Kidney (tissue), 14 donors: ENCODE measurements around the gene AFF4. TPM values are rescaled to one million over a fixed set of nuclear protein-coding genes. Genes with fewer than 3 reads are reported as not detected.

Source experiments
- DNase-seq, 5 donors: peaks; one replicate each; pipeline ENCODE4 v3.0.0-alpha.2; 2013 to 2020
- FAIRE-seq: peaks from 2 replicates; lab custom pipeline; 2012; peaks lifted over from hg19 to GRCh38; lab: Jason Lieb, UNC
- H3K27ac ChIP-seq, 2 donors: one replicate each; pipeline ENCODE4 v1.7.0; 2013; ENCODE audit warnings: low read depth in 2 of 2, low read length in 2 of 2, inconsistent platforms in 1 of 2
- H3K27me3 ChIP-seq: one replicate; pipeline ENCODE4 v1.7.1; 2013; ENCODE audit warnings: low read length, inconsistent platforms; ENCODE audit not compliant: control insufficient read depth, insufficient read depth
- H3K36me3 ChIP-seq, 3 donors: one replicate each; pipeline versions ENCODE4 v1.7.0 to v1.7.1; 2013; ENCODE audit warnings: low read length in 3 of 3, control low read depth in 1 of 3, inconsistent platforms in 1 of 3; ENCODE audit not compliant: insufficient read depth in 3 of 3, control insufficient read depth in 2 of 3
- H3K4me1 ChIP-seq, 3 donors: one replicate each; pipeline versions ENCODE4 v1.7.0 to v1.7.1; 2013; ENCODE audit warnings: low read length in 3 of 3, inconsistent platforms in 1 of 3, low read depth in 1 of 3; ENCODE audit not compliant: control insufficient read depth in 2 of 3, insufficient read depth in 2 of 3
- H3K4me3 ChIP-seq, 3 donors: one replicate each; pipeline versions ENCODE4 v1.7.0 to v1.8.1; 2013; ENCODE audit warnings: low read length in 3 of 3, control low read depth in 1 of 3, inconsistent platforms in 1 of 3
- H3K9ac ChIP-seq, 3 donors: one replicate each; pipeline versions ENCODE4 v1.7.0 to v1.7.1; 2013; ENCODE audit warnings: low read length in 3 of 3, control low read depth in 1 of 3, inconsistent platforms in 1 of 3
- H3K9me3 ChIP-seq, 3 donors: one replicate each; pipeline versions ENCODE4 v1.7.0 to v1.7.1; 2013; ENCODE audit warnings: low read length in 3 of 3, control low read depth in 1 of 3, inconsistent platforms in 1 of 3; ENCODE audit not compliant: control insufficient read depth in 2 of 3, insufficient read depth in 1 of 3
- CTCF ChIP-seq: IDR thresholded peaks from 3 replicates; pipeline ENCODE4 v1.5.1; 2012; ENCODE audit warnings: mild to moderate bottlenecking, moderate library complexity, borderline replicate concordance; ENCODE audit not compliant: insufficient read depth; ENCODE audit errors: extremely low read depth
- intact Hi-C: fragments of 100-400 bp; cut with DNase I; formaldehyde crosslinking; loops from one replicate; pipeline ENCODE4 v1.11.1; 2022
- polyA plus RNA-seq: library from polyadenylated mRNA; stranded (reverse); fragments of 350-450 nt; fragmentation: Illumina TruSeq; extraction: RNeasy Lipid Tissue Mini Kit (QIAGEN cat#74804); gene quantifications from one replicate; pipeline ENCODE4 v1.2.3, GENCODE V29; 2014; ENCODE audit warnings: low read depth, low replicate concordance; ENCODE audit not compliant: insufficient read depth
- total RNA-seq: library from RNA; stranded (reverse); fragmentation: NEBNext Ultra II Directional; extraction: Animal tissue kit (Norgen Biotek cat#: 25700); gene quantifications from one replicate; pipeline ENCODE4 v1.2.1, GENCODE V29; 2021
- donor health status: control.
- donor health status: control.
- donor health status: control.
- donor health status: control.
- donor health status: control.
- donor health status: DM: yes; HTN: yes; CAD: no.
- donor health status: Normal renal cell carcinoma (clear cell type).

AFF4 gene
- total and polyA plus RNA-seq, 2 donors from 2014 or later, result 8.8 to 83.7 TPM

GRCh38 chr5:132901730-132902129, 61.7 kb downstream of the AFF4 start:
- H3K27ac ChIP-seq, result no peak overlapping the region
- DNase-seq (peak in 1 of 5 donors; percentile 7), FAIRE-seq (no peak)
- TF ChIP-seq CTCF, result no peak
- no peaks in the 10 kb centered on the region for H3K4me1 ChIP-seq
- H3K36me3 ChIP-seq, result peaks cover 2 to 22% (median 14%) of the 10 kb centered on the region in 3 donors
- intact Hi-C loops, result no loop called here
- H3K4me3 ChIP-seq, result no peak overlapping the region
- H3K9ac ChIP-seq, result no peak overlapping the region
- no peaks in the 10 kb centered on the region for H3K27me3 ChIP-seq
- H3K9me3 ChIP-seq, result no peaks in the 10 kb centered on the region

- no peaks in the 10 kb centered on the region for H3K27me3 ChIP-seq
- no peak for DNase-seq
- no peak overlapping the region for H3K4me3 ChIP-seq
- no peaks in the 10 kb centered on the region for H3K4me1 ChIP-seq
- H3K27ac ChIP-seq, result no peak overlapping the region
- H3K9me3 ChIP-seq, result no peaks in the 10 kb centered on the region
- H3K36me3 ChIP-seq, result peaks cover 4 to 29% (median 21%) of the 10 kb centered on the region in 3 donors
- intact Hi-C loops, result no loop called here
- H3K9ac ChIP-seq, result no peak overlapping the region
- no peak for FAIRE-seq
- TF ChIP-seq CTCF, result no peak
These were observed 62.4 kb downstream of the AFF4 start for GRCh38 chr5:132901036-132901435.

- Histone ChIP-seq H3K27ac (no peak overlapping the region), H3K9ac (no peak overlapping the region), H3K9me3 (no peaks in the 10 kb centered on the region), H3K36me3 (peaks cover 7 to 41% (median 30%) of the 10 kb centered on the region in 3 donors), H3K27me3 (no peaks in the 10 kb centered on the region), H3K4me1 (no peaks in the 10 kb centered on the region), H3K4me3 (no peak overlapping the region)
- no peak for TF ChIP-seq CTCF
- FAIRE-seq (no peak), DNase-seq (no peak)
- intact Hi-C loops, result no loop called here
These were observed 65.3 kb downstream of the AFF4 start for GRCh38 chr5:132898094-132898493.

- Histone ChIP-seq H3K27me3 (no peaks in the 10 kb centered on the region), H3K9me3 (no peaks in the 10 kb centered on the region), H3K36me3 (peaks cover 8 to 55% (median 39%) of the 10 kb centered on the region in 3 donors), H3K4me3 (no peak overlapping the region), H3K27ac (no peak overlapping the region), H3K9ac (no peak overlapping the region), H3K4me1 (no peaks in the 10 kb centered on the region)
- TF ChIP-seq CTCF, result no peak
- DNase-seq, result no peak
- FAIRE-seq, result no peak
- intact Hi-C loops, result no loop called here
These were observed 66.7 kb downstream of the AFF4 start for GRCh38 chr5:132896685-132897084.
